Nephron (organoid): ENCODE results near the gene HEYL.
"Not testable (repeated sequence)": the region's sequence is repeated elsewhere in the genome, so short reads cannot be mapped to it uniquely, and the experiment has no call there.

ENCODE experiments used
- H3K27ac Mint-ChIP-seq, 3 experiments: 2 replicates each; pipeline ENCODE4 v1.8.0; 2020; ENCODE audit warnings: mixed read lengths in 3 of 3, mild to moderate bottlenecking in 2 of 3, moderate library complexity in 1 of 3
- H3K27me3 Mint-ChIP-seq: 2 replicates; pipeline ENCODE4 v1.8.0; 2021; ENCODE audit warnings: low read depth, mild to moderate bottlenecking, moderate library complexity, mixed read lengths
- H3K36me3 Mint-ChIP-seq: 2 replicates; pipeline ENCODE4 v1.8.0; 2020; ENCODE audit warnings: low read depth, mixed read lengths
- H3K4me1 Mint-ChIP-seq: 2 replicates; pipeline ENCODE4 v1.8.0; 2020; ENCODE audit warnings: mixed read lengths
- H3K4me3 Mint-ChIP-seq, 3 experiments: 2 replicates each; pipeline ENCODE4 v1.8.0; 2020; ENCODE audit warnings: mild to moderate bottlenecking in 3 of 3, mixed read lengths in 3 of 3, moderate library complexity in 2 of 3
- H3K9me3 Mint-ChIP-seq: 2 replicates; pipeline ENCODE4 v1.8.0; 2020; ENCODE audit warnings: mixed read lengths
- TF ChIP-seq, protein P1 (sequence below), 3 experiments: fragments of 200-600 bp; sonication (generic); IDR thresholded peaks; one replicate each; pipeline ENCODE4 v1.5.0; 2021; ENCODE audit warnings: antibody characterized with exemption in 3 of 3; ENCODE audit not compliant: unreplicated experiment in 3 of 3

The HEYL gene

DNA sequence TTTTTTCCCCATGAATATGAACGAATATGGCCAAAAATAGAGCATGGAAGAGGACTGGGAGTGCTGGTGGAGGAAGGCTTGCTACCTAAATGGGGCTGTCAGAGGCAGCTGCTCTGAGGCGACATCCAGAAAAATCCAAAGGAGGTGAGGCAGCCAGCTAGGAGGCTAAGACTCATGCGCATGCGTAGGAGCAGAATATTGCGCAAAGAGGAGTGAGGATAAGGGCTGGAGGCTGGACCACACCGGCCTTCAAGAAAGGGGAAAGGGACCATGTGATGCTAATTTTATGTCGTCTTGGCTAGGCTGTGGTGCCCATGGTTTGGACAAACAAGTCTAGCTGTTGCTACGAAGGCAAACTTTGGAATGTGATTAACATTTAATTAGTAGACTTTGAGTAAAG is 30.5 kb downstream of the HEYL start:
- TF ChIP-seq, protein P1, sequence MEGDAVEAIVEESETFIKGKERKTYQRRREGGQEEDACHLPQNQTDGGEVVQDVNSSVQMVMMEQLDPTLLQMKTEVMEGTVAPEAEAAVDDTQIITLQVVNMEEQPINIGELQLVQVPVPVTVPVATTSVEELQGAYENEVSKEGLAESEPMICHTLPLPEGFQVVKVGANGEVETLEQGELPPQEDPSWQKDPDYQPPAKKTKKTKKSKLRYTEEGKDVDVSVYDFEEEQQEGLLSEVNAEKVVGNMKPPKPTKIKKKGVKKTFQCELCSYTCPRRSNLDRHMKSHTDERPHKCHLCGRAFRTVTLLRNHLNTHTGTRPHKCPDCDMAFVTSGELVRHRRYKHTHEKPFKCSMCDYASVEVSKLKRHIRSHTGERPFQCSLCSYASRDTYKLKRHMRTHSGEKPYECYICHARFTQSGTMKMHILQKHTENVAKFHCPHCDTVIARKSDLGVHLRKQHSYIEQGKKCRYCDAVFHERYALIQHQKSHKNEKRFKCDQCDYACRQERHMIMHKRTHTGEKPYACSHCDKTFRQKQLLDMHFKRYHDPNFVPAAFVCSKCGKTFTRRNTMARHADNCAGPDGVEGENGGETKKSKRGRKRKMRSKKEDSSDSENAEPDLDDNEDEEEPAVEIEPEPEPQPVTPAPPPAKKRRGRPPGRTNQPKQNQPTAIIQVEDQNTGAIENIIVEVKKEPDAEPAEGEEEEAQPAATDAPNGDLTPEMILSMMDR (IDR thresholded peaks at IDR 0.05; ENCODE audit: unreplicated experiment in 3 of 3) = no peak
- H3K4me1 Mint-ChIP-seq = peaks cover 5% of the 10 kb centered on the region
- no peaks in the 10 kb centered on the region for H3K27me3 Mint-ChIP-seq
- no peaks in the 10 kb centered on the region for H3K9me3 Mint-ChIP-seq
- H3K27ac Mint-ChIP-seq = no peak overlapping the region
- H3K36me3 Mint-ChIP-seq = peaks cover 7% of the 10 kb centered on the region
- H3K4me3 Mint-ChIP-seq = no peak overlapping the region

DNA sequence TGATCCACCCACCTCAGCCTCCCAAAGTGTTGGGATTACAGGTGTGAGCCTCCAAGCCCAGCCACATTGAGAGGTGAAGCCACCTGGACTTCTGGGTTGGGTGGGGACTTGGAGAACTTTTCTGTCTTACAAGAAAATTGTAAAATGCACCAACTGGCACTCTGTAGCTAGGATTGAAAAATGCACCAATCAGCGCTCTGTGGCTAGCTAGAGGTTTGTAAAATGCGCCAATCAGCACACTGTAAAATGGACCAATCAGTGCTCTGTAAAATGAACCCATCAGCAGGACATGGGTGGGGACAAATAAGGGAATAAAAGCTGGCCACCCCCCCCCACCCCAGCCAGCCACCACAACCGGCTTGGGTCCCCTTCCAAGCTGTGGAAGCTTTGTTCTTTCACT is 35.8 kb downstream of the HEYL start:
- H3K4me1 Mint-ChIP-seq, H3K9me3 Mint-ChIP-seq, H3K27me3 Mint-ChIP-seq, H3K36me3 Mint-ChIP-seq, H3K4me3 Mint-ChIP-seq, H3K27ac Mint-ChIP-seq: not testable (repeated sequence)

DNA sequence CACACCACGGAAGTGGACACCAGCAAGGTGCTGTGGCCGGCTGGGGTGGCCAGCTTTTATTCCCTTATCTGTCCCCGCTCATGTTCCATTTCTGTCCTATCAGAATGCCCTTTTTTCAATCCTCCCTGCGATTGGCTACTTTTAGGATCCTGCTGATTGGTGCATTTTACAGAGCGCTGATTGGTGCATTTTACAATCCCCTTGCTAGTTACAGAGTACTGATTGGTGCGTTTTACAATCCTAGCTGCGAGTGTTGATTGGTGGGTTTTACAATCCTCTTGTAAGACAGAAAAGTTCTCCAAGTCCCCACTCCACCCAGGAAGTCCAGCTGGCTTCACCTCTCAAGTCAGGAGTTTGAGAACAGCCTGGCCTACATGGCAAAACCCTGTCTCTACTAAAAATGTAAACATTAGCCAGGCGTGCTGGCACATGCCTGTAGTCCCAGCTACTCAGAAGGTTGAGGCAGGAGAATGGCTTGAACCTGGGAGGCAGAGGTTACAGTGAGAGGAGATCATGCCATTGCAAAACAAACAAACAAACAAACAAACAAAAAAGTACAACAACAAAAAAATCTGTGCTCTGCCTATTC is 37.7 kb downstream of the HEYL start:
- not testable (repeated sequence) for H3K9me3 Mint-ChIP-seq, H3K4me3 Mint-ChIP-seq, H3K36me3 Mint-ChIP-seq, H3K4me1 Mint-ChIP-seq, H3K27ac Mint-ChIP-seq, H3K27me3 Mint-ChIP-seq

DNA sequence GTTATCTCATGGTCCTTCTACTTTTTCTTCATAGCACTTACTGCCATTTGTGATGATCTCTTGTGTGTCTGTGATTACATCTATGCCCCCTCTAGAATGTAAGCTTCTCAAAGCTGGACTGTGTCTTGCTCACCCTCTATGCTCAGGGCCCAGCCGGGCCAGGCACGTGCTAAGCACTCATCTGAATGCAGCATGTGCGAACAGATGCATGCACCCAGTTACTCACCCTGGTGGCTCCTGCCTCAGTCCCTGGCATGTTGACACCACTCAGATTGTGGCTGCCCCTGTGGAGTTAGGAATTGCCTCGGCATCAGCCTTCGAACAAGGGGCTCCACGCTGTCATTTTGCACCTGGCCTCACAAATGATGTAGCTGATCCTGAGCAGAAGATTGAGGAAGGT is 43.3 kb downstream of the HEYL start:
- Mint-ChIP-seq H3K4me1 (no peaks in the 10 kb centered on the region), H3K9me3 (no peaks in the 10 kb centered on the region), H3K36me3 (no peaks in the 10 kb centered on the region), H3K27me3 (peaks cover 16% of the 10 kb centered on the region), H3K27ac (no peak overlapping the region), H3K4me3 (no peak overlapping the region)
- TF ChIP-seq, protein P1 (IDR thresholded peaks at IDR 0.05; ENCODE audit: unreplicated experiment in 3 of 3) = no peak

DNA sequence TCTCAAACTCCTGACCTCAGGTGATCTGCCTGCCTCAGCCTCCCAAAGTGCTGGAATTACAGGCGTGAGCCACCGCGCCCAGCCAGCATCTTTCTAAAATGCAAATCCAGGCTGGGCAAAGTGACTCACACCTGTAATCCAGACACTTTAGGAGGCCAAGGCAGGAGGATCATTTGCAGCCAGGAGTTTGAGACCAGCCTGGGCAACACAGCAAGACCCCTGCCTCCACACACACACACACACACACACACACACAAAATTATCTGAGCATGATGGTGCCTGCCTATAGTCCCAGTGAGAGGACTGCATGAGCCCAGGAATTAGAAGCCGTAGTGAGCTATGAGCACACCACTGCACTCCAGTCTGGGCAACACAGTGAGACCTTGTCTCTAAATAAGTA is 46.1 kb downstream of the HEYL start:
- no peaks in the 10 kb centered on the region for H3K4me1 Mint-ChIP-seq
- TF ChIP-seq, protein P1 (IDR thresholded peaks at IDR 0.05; ENCODE audit: unreplicated experiment in 3 of 3) = no peak
- H3K36me3 Mint-ChIP-seq = no peaks in the 10 kb centered on the region
- H3K27ac Mint-ChIP-seq = no peak overlapping the region
- no peaks in the 10 kb centered on the region for H3K9me3 Mint-ChIP-seq
- H3K4me3 Mint-ChIP-seq = no peak overlapping the region
- peaks cover 20% of the 10 kb centered on the region for H3K27me3 Mint-ChIP-seq

DNA sequence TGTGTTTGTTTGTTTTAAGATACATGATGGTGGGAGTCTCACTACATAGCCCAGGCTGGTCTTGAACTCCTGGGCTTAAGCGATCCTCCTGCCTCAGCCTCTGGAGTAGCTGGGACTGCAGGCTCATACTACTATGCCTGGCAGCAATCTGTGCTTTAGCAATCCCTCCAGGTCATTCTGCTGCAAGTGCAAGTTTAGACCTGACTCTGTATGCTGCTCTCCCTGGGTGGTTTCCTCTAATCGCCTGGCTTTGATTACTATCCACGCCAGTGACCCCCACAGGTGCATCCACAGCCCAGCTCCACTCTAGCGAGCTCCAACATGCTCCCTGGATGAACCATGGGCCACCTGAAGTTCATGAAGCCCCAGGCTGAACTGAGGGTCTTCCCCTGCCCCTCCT is 47.4 kb downstream of the HEYL start:
- Mint-ChIP-seq H3K9me3 (no peaks in the 10 kb centered on the region), H3K27ac (no peak overlapping the region), H3K4me3 (no peak overlapping the region), H3K36me3 (no peaks in the 10 kb centered on the region), H3K4me1 (no peaks in the 10 kb centered on the region), H3K27me3 (peaks cover 16% of the 10 kb centered on the region)
- TF ChIP-seq, protein P1 (IDR thresholded peaks at IDR 0.05; ENCODE audit: unreplicated experiment in 3 of 3) = no peak

DNA sequence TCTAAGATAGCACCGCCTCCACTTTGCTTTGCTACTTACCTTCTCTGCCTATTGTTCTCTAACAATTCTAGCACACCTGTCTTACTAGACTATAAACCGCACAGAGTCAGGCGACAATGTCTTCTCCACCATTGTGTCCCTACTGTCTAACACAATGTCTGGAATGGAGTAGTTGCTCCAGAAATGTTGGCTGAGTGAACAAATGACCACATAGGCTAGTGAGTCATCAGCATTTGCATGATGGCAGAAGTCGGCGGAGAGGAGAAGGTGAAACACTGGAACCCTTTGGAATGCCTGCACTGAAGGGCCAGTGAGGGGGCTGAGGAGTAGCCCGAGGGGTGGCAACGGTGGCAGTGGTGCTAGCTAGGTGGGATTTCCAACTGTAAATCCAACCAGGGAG is 48.9 kb downstream of the HEYL start:
- TF ChIP-seq, protein P1 (IDR thresholded peaks at IDR 0.05; ENCODE audit: unreplicated experiment in 3 of 3) = no peak
- Mint-ChIP-seq H3K27ac (no peak overlapping the region), H3K27me3 (peaks cover 16% of the 10 kb centered on the region), H3K36me3 (no peaks in the 10 kb centered on the region), H3K4me1 (no peaks in the 10 kb centered on the region), H3K4me3 (no peak overlapping the region), H3K9me3 (no peaks in the 10 kb centered on the region)
